K562 (cell line): ENCODE measurements around the gene NKIRAS2.

Experiments
- CREM ChIP-seq: IDR thresholded peaks from 2 replicates; pipeline ENCODE4 v1.6.1; 2014; ENCODE audit warnings: antibody characterized with exemption, low read depth
- EZH2 ChIP-seq: IDR thresholded peaks from 2 replicates; pipeline ENCODE4 v1.6.1; 2012; ENCODE audit warnings: low read depth, mild to moderate bottlenecking, inconsistent platforms, low read length, borderline replicate concordance
- GTF2A2 ChIP-seq: IDR thresholded peaks from 2 replicates; pipeline ENCODE4 v1.6.1; 2016; ENCODE audit warnings: mild to moderate bottlenecking, missing genetic modification characterization, missing compliant biosample characterization

- no peak for TF ChIP-seq CREM
- TF ChIP-seq GTF2A2 (tag), result no peak
- no peak for TF ChIP-seq EZH2
Measured at GRCh38 chr17:41971721-41972523, 48.0 kb upstream of the NKIRAS2 start.
